A549 (cell line): ENCODE results near the gene ELMOD1. TPM values are rescaled to one million over a fixed set of nuclear protein-coding genes. Genes with fewer than 3 reads are reported as not detected.

Experiments
- ATAC-seq, 2 experiments: fragments of 200-7000 bp in 1 of 2; fragments of >200 bp in 1 of 2; cut with Nextera tagmentation in 1 of 2; cut with Tn5 transposase in 1 of 2; 3 replicates each; pipeline versions ENCODE4 v1.8.0 to v1.9.1; 2018 to 2020; ENCODE audit warnings: mild to moderate bottlenecking in 1 of 2, moderate library complexity in 1 of 2
- CTCF ChIA-PET: fragments of 300-600 bp; sonication (Branson Sonifier 250); formaldehyde crosslinking; extraction: SDS; loops from one replicate; lab custom pipeline; 2021; ENCODE audit warnings: antibody characterized with exemption, inconsistent platforms; lab: Yijun Ruan, JAX
- POLR2A ChIA-PET: fragments of 350-600 bp; formaldehyde crosslinking; extraction: SDS; loops from one replicate; lab custom pipeline; 2021; ENCODE audit warnings: antibody characterized with exemption, inconsistent platforms; lab: Yijun Ruan, JAX
- DNase-seq, 2 experiments: peaks; one replicate each; pipeline versions ENCODE4 v3.0.0 to v3.0.0-alpha.2; 2011 to 2016; ENCODE audit warnings: low read depth in 1 of 2, low spot score in 1 of 2
- FAIRE-seq: peaks from 2 replicates; lab custom pipeline; 2011; peaks lifted over from hg19 to GRCh38; lab: Jason Lieb, UNC
- H3K27ac ChIP-seq, 2 experiments: fragments of >200 bp; sonication (Bioruptor Twin); formaldehyde crosslinking; 3 replicates each; pipeline ENCODE4 v1.5.1; 2016 to 2017
- H3K4me1 ChIP-seq: fragments of >200 bp; sonication (Bioruptor Twin); formaldehyde crosslinking; 3 replicates; pipeline ENCODE4 v1.6.1; 2016
- H3K4me2 ChIP-seq: fragments of >200 bp; sonication (Bioruptor Twin); formaldehyde crosslinking; 3 replicates; pipeline ENCODE4 v1.6.1; 2016
- H3K4me3 ChIP-seq: fragments of >200 bp; sonication (Bioruptor Twin); formaldehyde crosslinking; 3 replicates; pipeline ENCODE4 v1.5.1; 2016
- H3K9me3 ChIP-seq: fragments of >200 bp; sonication (Bioruptor Twin); formaldehyde crosslinking; 3 replicates; pipeline ENCODE4 v1.6.1; 2016
- CHD4 ChIP-seq: fragments of 200-600 bp; sonication (generic); IDR thresholded peaks from 2 replicates; pipeline ENCODE4 v1.6.1; 2016; ENCODE audit warnings: antibody characterized with exemption, mild to moderate bottlenecking, borderline replicate concordance
- EHMT2 ChIP-seq: fragments of 200-600 bp; sonication (generic); IDR thresholded peaks from 2 replicates; pipeline ENCODE4 v1.6.1; 2016; ENCODE audit warnings: antibody characterized with exemption, low read depth, mild to moderate bottlenecking, moderate library complexity
- ESRRA ChIP-seq: fragments of 150-350 bp; IDR thresholded peaks from 2 replicates; pipeline ENCODE4 v1.6.1; 2014; ENCODE audit warnings: mild to moderate bottlenecking, low read length, borderline replicate concordance
- FOSB ChIP-seq: fragments of 250-450 bp; sonication (Bioruptor Pico); IDR thresholded peaks from 2 replicates; pipeline ENCODE4 v1.5.0; 2020; ENCODE audit warnings: mild to moderate bottlenecking, moderate library complexity
- FOXS1 ChIP-seq: fragments of 250-450 bp; sonication (Bioruptor Pico); IDR thresholded peaks from 2 replicates; pipeline ENCODE4 v1.5.0; 2020; ENCODE audit warnings: mild to moderate bottlenecking, moderate library complexity
- JUN ChIP-seq, 2 experiments: fragments of >200 bp; sonication (Bioruptor Twin); formaldehyde crosslinking; IDR thresholded peaks; 2 replicates in 1 of 2; 3 replicates in 1 of 2; pipeline ENCODE4 v1.6.1; 2016 to 2017
- PHF8 ChIP-seq: fragments of 200-600 bp; sonication (generic); IDR thresholded peaks from 2 replicates; pipeline ENCODE4 v1.6.1; 2016; ENCODE audit warnings: low read depth, mild to moderate bottlenecking, antibody characterized with exemption, moderate library complexity, borderline replicate concordance
- POLR2AphosphoS2 ChIP-seq: conservative IDR thresholded peaks from 2 replicates; pipeline ENCODE4 v1.6.1; 2012; ENCODE audit warnings: low read length, improper control_type of control experiment, inconsistent platforms
- RAD21 ChIP-seq, 2 experiments: fragments of >200 bp in 1 of 2; sonication (Bioruptor Twin) in 1 of 2; formaldehyde crosslinking in 1 of 2; IDR thresholded peaks in 1 of 2; conservative IDR thresholded peaks in 1 of 2; 2 replicates in 1 of 2; 3 replicates in 1 of 2; pipeline ENCODE4 v1.6.1; 2012 to 2018; ENCODE audit warnings: inconsistent platforms in 1 of 2
- RARB ChIP-seq: fragments of 250-450 bp; sonication (Bioruptor Pico); IDR thresholded peaks from 2 replicates; pipeline ENCODE4 v1.8.0; 2021; ENCODE audit warnings: mild to moderate bottlenecking, moderate library complexity
- RFX5 ChIP-seq: fragments of 450-650 bp; IDR thresholded peaks from 2 replicates; pipeline ENCODE4 v1.7.1; 2014; ENCODE audit warnings: antibody characterized with exemption, mild to moderate bottlenecking, moderate library complexity
- SMC3 ChIP-seq: fragments of >200 bp; sonication (Bioruptor Twin); formaldehyde crosslinking; IDR thresholded peaks from 3 replicates; pipeline ENCODE4 v1.6.1; 2018; ENCODE audit warnings: inconsistent platforms
- ZFP36 ChIP-seq: fragments of 450-650 bp; IDR thresholded peaks from 2 replicates; pipeline ENCODE4 v1.6.1; 2014; ENCODE audit warnings: borderline replicate concordance; ENCODE audit not compliant: partially characterized antibody
- WGBS: methylation state at CpG from one replicate; pipeline ENCODE4 v1.1.6; 2017; ENCODE audit errors: missing lambda C conversion rate; 5-methylcytosine and 5-hydroxymethylcytosine counted together
- polyA plus RNA-seq, 4 experiments: library from polyadenylated mRNA; depleted of rRNA in 3 of 4; stranded (reverse); fragments of >200 nt; fragmentation: RNase III in 1 of 4; extraction: RNeasy Plus Mini Kit Qiagen cat#74134 plus additional on column Dnase treatment in 1 of 4; gene quantifications; 2 replicates in 3 of 4; 3 replicates in 1 of 4; pipeline ENCODE4 v1.2.3, GENCODE V29; 2011 to 2017
- TF ChIP-seq, protein P1 (sequence below): IDR thresholded peaks from 2 replicates; pipeline ENCODE4 v1.6.1; 2012
- TF ChIP-seq, protein P2 (sequence below): fragments of >200 bp; sonication (Bioruptor Twin); formaldehyde crosslinking; IDR thresholded peaks from 2 replicates; pipeline ENCODE4 v1.6.1; 2016
- TF ChIP-seq, protein P3 (sequence below): fragments of 250-450 bp; sonication (Bioruptor Pico); IDR thresholded peaks from 2 replicates; pipeline ENCODE4 v1.5.0; 2020; ENCODE audit warnings: low read depth, mild to moderate bottlenecking, moderate library complexity

The ELMOD1 gene
- polyA plus RNA-seq, 2 of the 4 experiments (the other 2 are of a cell fraction) = 0.04 to 0.08 TPM

DNA sequence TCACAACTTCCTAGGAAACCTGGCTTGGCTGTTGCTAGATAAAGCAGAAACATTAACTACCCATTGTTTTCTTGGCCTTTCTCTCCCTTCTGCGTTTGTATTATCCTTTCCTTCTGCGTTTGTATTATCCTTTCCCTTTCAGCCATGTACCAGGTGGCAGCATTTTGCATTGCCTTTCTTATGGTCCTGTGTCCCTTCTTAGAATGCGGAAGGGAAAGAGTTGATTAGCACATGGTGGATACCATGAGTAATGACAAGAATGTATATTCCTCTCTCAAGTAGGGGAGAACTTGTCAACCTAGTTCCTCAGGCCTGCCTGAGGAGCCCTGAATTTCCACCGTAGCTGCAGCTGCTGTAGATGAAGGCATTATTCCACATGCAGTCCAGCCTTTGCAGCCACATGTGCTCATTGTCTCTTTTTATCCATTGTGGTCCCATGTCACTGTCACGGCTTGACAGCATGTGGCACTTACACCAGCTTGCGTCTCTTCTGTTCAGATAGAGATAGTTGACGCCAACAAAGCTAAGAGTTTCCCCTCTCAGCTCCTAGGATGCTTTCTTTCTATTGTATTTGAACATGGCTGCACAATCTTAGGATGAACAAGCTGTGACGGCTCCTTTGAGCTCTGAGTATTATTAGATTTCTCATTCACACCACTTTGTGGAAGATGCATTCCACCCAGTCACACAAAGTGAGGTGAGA is 76.1 kb downstream of the ELMOD1 start:
- no peak for DNase-seq
- POLR2A ChIA-PET = no interaction called here
- Histone ChIP-seq H3K9me3 (no peaks in the 10 kb centered on the region), H3K27ac (no peak overlapping the region)
- CTCF ChIA-PET = interaction anchor here (0.7 to 2.3 kb wide), 2 partner anchors 22 to 313 kb away, joined by 3 to 9 read pairs; no protein-coding TSS in a partner anchor
- TF ChIP-seq, protein P1, sequence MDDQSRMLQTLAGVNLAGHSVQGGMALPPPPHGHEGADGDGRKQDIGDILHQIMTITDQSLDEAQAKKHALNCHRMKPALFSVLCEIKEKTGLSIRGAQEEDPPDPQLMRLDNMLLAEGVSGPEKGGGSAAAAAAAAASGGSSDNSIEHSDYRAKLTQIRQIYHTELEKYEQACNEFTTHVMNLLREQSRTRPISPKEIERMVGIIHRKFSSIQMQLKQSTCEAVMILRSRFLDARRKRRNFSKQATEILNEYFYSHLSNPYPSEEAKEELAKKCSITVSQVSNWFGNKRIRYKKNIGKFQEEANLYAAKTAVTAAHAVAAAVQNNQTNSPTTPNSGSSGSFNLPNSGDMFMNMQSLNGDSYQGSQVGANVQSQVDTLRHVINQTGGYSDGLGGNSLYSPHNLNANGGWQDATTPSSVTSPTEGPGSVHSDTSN = no peak
- TF ChIP-seq, protein P2, sequence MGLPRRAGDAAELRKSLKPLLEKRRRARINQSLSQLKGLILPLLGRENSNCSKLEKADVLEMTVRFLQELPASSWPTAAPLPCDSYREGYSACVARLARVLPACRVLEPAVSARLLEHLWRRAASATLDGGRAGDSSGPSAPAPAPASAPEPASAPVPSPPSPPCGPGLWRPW = no peak
- TF ChIP-seq RFX5 = no peak
- no peak for TF ChIP-seq EHMT2
- TF ChIP-seq, all 56 proteins: peak for 0
- Histone ChIP-seq H3K4me1 (no peaks in the 10 kb centered on the region), H3K4me3 (no peak overlapping the region), H3K4me2 (no peak overlapping the region)
- WGBS = 35% methylated on average over 8 of the region's 8 CpGs
- ATAC-seq (no peak), FAIRE-seq (no peak)

DNA sequence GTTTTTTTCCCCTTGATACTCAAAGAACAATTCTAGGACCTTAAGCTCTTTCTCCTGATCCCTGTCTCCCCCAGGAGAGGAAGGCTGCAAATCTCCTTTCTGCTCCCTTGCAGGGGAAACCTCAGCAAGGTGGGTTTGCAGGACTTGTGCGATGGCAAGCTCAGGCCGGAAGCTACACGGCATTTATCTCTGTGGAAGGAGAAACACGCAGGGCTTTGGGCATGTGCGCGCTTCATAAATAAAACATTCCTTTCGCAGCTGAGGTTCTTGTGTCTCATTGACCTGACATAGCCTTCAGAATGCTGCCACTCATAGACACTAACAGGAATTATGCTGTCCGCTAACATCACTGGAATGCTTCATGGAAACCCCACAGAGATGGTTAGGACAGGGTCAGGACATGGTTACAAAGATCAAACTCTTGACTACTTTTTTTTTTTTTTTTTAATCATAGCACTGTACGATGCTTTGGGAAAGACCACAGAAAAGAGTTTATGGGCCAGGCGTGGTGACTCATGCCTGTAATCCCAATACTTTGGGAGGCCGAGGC is 78.3 kb downstream of the ELMOD1 start:
- no peaks in the 10 kb centered on the region for H3K9me3 ChIP-seq
- POLR2A ChIA-PET = no interaction called here
- FAIRE-seq (no peak), DNase-seq (no peak), ATAC-seq (no peak)
- TF ChIP-seq CHD4 (no peak), RFX5 (no peak), SMC3 (no peak), RARB (CRISPR knock-in tag) (no peak), FOXS1 (CRISPR knock-in tag) (no peak), ESRRA (no peak), ZFP36 (no peak), RAD21 (conservative IDR thresholded peaks at IDR 0.05 in 1 of 2, IDR thresholded peaks at IDR 0.05 in 1 of 2) (no peak), POLR2AphosphoS2 (no peak), JUN (IDR thresholded peaks at IDR 0.05) (no peak), FOSB (CRISPR knock-in tag) (no peak), PHF8 (no peak)
- TF ChIP-seq, protein P3, sequence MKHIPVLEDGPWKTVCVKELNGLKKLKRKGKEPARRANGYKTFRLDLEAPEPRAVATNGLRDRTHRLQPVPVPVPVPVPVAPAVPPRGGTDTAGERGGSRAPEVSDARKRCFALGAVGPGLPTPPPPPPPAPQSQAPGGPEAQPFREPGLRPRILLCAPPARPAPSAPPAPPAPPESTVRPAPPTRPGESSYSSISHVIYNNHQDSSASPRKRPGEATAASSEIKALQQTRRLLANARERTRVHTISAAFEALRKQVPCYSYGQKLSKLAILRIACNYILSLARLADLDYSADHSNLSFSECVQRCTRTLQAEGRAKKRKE (CRISPR knock-in tag) = no peak
- TF ChIP-seq, protein P2 = no peak
- TF ChIP-seq, protein P1 = no peak
- H3K27ac ChIP-seq = no peak overlapping the region
- CTCF ChIA-PET = interaction anchor here (0.6 to 2.3 kb wide), 3 partner anchors 20 to 119 kb away, joined by 3 to 9 read pairs (median 4); no protein-coding TSS in a partner anchor
- H3K4me3 ChIP-seq = no peak overlapping the region
- no peaks in the 10 kb centered on the region for H3K4me1 ChIP-seq
- WGBS = 67% methylated on average over 10 of the region's 11 CpGs
- H3K4me2 ChIP-seq = no peak overlapping the region
